GM23338 (cell line): ENCODE results near the gene IL22RA1.

Experiments
- EZH2phosphoT487 ChIP-seq: fragments of 200-600 bp; sonication (generic); IDR thresholded peaks from one replicate; pipeline ENCODE4 v1.8.1; 2018; ENCODE audit warnings: antibody characterized with exemption; ENCODE audit not compliant: unreplicated experiment
- POLR2AphosphoS5 ChIP-seq: IDR thresholded peaks from 2 replicates; pipeline ENCODE4 v1.6.1; 2016; ENCODE audit warnings: antibody characterized with exemption, low read depth
- TF ChIP-seq, protein P1 (sequence below), 2 experiments: fragments of 200-600 bp in 1 of 2; sonication (generic) in 1 of 2; conservative IDR thresholded peaks; 2 replicates each; pipeline versions ENCODE4 v1.5.1 to v1.6.1; 2016 to 2017; ENCODE audit warnings: antibody characterized with exemption in 2 of 2, low read depth in 2 of 2, mild to moderate bottlenecking in 2 of 2, moderate library complexity in 1 of 2

DNA sequence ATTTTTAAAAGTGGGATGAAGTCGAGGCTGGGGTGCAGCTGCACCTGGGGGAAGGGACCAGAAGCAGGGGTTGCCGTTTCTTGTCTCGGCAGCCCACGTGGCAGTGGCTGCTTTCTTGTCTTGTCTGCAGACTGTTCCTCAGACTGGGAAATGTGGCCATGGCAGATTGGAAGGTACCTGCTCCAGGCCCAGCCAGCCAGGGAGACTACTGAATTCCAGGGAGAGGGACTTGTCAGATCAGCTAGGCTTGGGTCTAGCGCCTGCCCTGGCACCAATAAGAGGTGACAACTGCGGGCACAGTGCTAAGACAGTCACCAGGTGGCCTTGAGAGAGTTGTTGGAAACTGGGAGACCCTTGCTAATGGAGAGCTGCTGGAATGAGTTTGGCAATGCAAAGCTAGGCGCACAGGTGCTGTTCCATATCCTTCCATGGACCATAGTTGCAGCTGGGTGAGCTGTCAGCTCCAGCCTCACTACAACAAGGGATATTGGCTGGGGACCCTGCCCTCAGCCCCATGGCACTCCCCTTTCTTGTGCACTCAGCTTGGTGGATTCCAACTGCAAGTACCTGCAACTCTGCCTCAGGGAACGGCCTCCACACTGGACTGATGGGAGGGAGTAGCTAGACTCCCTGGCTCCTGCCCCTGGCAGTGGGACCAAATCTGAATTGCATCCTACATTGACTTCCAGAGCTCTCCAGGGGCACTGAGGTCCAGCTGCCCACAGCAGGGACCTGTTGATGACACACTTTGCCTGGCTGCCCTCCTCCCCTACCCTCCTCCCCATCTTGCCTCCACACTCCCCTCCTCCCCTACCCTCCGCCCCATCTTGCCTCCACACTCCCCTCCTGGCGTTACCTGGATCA, 9.9 kb upstream of the IL22RA1 start:
- TF ChIP-seq, protein P1, sequence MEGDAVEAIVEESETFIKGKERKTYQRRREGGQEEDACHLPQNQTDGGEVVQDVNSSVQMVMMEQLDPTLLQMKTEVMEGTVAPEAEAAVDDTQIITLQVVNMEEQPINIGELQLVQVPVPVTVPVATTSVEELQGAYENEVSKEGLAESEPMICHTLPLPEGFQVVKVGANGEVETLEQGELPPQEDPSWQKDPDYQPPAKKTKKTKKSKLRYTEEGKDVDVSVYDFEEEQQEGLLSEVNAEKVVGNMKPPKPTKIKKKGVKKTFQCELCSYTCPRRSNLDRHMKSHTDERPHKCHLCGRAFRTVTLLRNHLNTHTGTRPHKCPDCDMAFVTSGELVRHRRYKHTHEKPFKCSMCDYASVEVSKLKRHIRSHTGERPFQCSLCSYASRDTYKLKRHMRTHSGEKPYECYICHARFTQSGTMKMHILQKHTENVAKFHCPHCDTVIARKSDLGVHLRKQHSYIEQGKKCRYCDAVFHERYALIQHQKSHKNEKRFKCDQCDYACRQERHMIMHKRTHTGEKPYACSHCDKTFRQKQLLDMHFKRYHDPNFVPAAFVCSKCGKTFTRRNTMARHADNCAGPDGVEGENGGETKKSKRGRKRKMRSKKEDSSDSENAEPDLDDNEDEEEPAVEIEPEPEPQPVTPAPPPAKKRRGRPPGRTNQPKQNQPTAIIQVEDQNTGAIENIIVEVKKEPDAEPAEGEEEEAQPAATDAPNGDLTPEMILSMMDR (conservative IDR thresholded peaks at IDR 0.05; ENCODE audit: low read depth in 2 of 2), result no peak
- TF ChIP-seq POLR2AphosphoS5 (peak; percentile 17; the same call in 1 of the 2 replicates), EZH2phosphoT487 (no peak)
